Erythroblast (primary cell): Measurements from ENCODE around the gene RBFOX2.

ENCODE experiments used
- GATA1 ChIP-seq: IDR thresholded peaks from 2 replicates; pipeline ENCODE4 v1.6.1; 2011; ENCODE audit warnings: low read depth, mild to moderate bottlenecking, control low read depth, low read length, moderate library complexity
- POLR2A ChIP-seq: IDR thresholded peaks from 2 replicates; pipeline ENCODE4 v1.6.1; 2011; ENCODE audit warnings: mild to moderate bottlenecking, low read length

GRCh38 chr22:35711336-35711735 is 317.3 kb downstream of the RBFOX2 start:
- TF ChIP-seq POLR2A = no peak
- TF ChIP-seq GATA1 = no peak
